SU-DHL-6 (cell line): Measurements from ENCODE around the gene MYOM1.
"Not testable (repeated sequence)": the region's sequence is repeated elsewhere in the genome, so short reads cannot be mapped to it uniquely, and the experiment has no call there.

Experiments used
- H2AFZ ChIP-seq: fragments of 200-600 bp; sonication (generic); 2 replicates; pipeline ENCODE4 v1.6.1; 2014; ENCODE audit warnings: low read depth, mild to moderate bottlenecking, moderate library complexity, mixed read lengths, antibody characterized with exemption, low read length; ENCODE audit not compliant: severe bottlenecking
- H3F3A ChIP-seq: fragments of 200-600 bp; shearing (Covaris generic); 2 replicates; pipeline ENCODE4 v1.6.0; 2016; ENCODE audit warnings: antibody characterized with exemption, mild to moderate bottlenecking; ENCODE audit not compliant: insufficient read depth
- H3K27ac ChIP-seq: fragments of 200-600 bp; sonication (generic); 2 replicates; pipeline ENCODE4 v1.5.1; 2016; ENCODE audit warnings: low read depth, mild to moderate bottlenecking, low read length, moderate library complexity, mixed read lengths
- H3K27me3 ChIP-seq: fragments of 200-600 bp; sonication (generic), shearing (Covaris generic); 2 replicates; pipeline ENCODE4 v1.6.0; 2014; ENCODE audit warnings: mild to moderate bottlenecking, low read length
- H3K36me3 ChIP-seq: fragments of 200-600 bp; sonication (generic); 2 replicates; pipeline ENCODE4 v1.6.1; 2014; ENCODE audit warnings: mild to moderate bottlenecking, low read length, mixed read lengths
- H3K4me2 ChIP-seq: fragments of 300-600, 200-600 bp; shearing (Covaris generic), sonication (generic); 2 replicates; pipeline ENCODE4 v1.6.0; 2014; ENCODE audit warnings: low read length, low read depth, mild to moderate bottlenecking; ENCODE audit not compliant: poor library complexity, severe bottlenecking
- H3K4me3 ChIP-seq: fragments of 200-600 bp; sonication (generic); 2 replicates; pipeline ENCODE4 v1.5.1; 2014; ENCODE audit warnings: antibody characterized with exemption, low read length, mild to moderate bottlenecking, mixed read lengths; ENCODE audit not compliant: insufficient read depth, poor library complexity, severe bottlenecking
- H3K79me2 ChIP-seq: fragments of 200-600 bp; sonication (generic); 2 replicates; pipeline ENCODE4 v1.6.1; 2014; ENCODE audit warnings: mild to moderate bottlenecking, low read length, moderate library complexity; ENCODE audit not compliant: insufficient read depth
- H3K9ac ChIP-seq: fragments of 200-600 bp; sonication (generic); 2 replicates; pipeline ENCODE4 v1.7.0; 2014; ENCODE audit warnings: mild to moderate bottlenecking, low read length
- H3K9me2 ChIP-seq: fragments of 200-600 bp; sonication (generic); replicated peaks from 2 replicates; pipeline ENCODE4 v1.6.1; 2014; ENCODE audit warnings: low read length; ENCODE audit not compliant: insufficient read depth
- H3K9me3 ChIP-seq: fragments of 200-600 bp; sonication (generic); 2 replicates; pipeline ENCODE4 v1.6.1; 2014; ENCODE audit warnings: low read length, mixed read lengths; ENCODE audit not compliant: insufficient read depth
- H4K20me1 ChIP-seq: fragments of 200-600 bp; sonication (generic); 2 replicates; pipeline ENCODE4 v1.6.1; 2014; ENCODE audit warnings: low read depth, mild to moderate bottlenecking, antibody characterized with exemption, low read length, moderate library complexity, mixed read lengths
- EZH2phosphoT487 ChIP-seq: fragments of 200-600 bp; sonication (generic), shearing (Covaris generic); conservative IDR thresholded peaks from 2 replicates; pipeline ENCODE4 v1.6.1; 2018; ENCODE audit warnings: mild to moderate bottlenecking, antibody characterized with exemption, low read length, moderate library complexity, mixed read lengths
- TF ChIP-seq, protein P1 (sequence below): fragments of 200-600 bp; sonication (generic); IDR thresholded peaks from one replicate; pipeline ENCODE4 v1.5.1; 2017; ENCODE audit warnings: antibody characterized with exemption, mild to moderate bottlenecking, low read length, moderate library complexity; ENCODE audit not compliant: insufficient read depth, poor library complexity, severe bottlenecking

Gene MYOM1

DNA sequence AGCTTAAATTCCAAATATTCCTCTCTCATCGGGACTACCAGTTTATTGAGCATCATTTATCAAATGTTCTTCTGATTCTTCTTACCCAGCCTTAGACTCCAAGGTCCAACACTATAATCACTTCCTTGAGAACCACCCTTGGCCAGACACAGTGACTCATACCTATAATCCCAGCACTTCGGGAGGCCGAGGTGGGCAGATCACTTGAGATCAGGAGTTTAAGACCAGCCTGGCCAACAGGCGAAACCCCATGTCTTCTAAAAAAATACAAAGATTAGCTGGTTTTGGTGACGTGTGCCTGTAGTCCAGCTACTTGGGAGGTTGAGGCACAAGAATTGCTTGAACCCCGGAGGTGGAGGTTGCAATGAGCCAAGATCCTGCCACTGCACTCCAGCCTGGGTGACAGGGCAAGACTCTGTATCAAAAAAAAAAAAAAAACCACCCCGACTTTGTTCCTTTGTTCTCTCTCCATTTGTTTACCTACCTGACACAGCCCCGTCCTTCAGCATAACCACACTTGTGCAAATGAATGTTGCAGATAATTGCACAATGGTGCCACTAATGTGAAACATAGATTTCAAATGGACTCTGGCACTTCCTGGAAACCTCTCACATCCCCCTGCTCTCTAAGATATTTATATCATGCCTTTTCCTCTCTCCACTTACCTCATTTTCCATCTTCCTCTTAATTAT lies 167.9 kb downstream of the MYOM1 start:
- H3K4me2 ChIP-seq, result no peak overlapping the region
- no peak overlapping the region for H3K9ac ChIP-seq
- H3K27ac ChIP-seq, result no peak overlapping the region
- H3K9me2 ChIP-seq, result no peaks in the 10 kb centered on the region
- no peaks in the 10 kb centered on the region for H3K36me3 ChIP-seq
- H3K4me3 ChIP-seq, result no peak overlapping the region
- H3K79me2 ChIP-seq, result no peaks in the 10 kb centered on the region
- H2AFZ ChIP-seq, result no peak overlapping the region
- no peaks in the 10 kb centered on the region for H3K9me3 ChIP-seq
- TF ChIP-seq, protein P1, sequence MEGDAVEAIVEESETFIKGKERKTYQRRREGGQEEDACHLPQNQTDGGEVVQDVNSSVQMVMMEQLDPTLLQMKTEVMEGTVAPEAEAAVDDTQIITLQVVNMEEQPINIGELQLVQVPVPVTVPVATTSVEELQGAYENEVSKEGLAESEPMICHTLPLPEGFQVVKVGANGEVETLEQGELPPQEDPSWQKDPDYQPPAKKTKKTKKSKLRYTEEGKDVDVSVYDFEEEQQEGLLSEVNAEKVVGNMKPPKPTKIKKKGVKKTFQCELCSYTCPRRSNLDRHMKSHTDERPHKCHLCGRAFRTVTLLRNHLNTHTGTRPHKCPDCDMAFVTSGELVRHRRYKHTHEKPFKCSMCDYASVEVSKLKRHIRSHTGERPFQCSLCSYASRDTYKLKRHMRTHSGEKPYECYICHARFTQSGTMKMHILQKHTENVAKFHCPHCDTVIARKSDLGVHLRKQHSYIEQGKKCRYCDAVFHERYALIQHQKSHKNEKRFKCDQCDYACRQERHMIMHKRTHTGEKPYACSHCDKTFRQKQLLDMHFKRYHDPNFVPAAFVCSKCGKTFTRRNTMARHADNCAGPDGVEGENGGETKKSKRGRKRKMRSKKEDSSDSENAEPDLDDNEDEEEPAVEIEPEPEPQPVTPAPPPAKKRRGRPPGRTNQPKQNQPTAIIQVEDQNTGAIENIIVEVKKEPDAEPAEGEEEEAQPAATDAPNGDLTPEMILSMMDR, result no peak
- TF ChIP-seq EZH2phosphoT487, result no peak
- no peaks in the 10 kb centered on the region for H3F3A ChIP-seq
- no peaks in the 10 kb centered on the region for H3K27me3 ChIP-seq
- no peaks in the 10 kb centered on the region for H4K20me1 ChIP-seq

- H3K36me3 ChIP-seq, H3K9me3 ChIP-seq, H3F3A ChIP-seq, H3K27me3 ChIP-seq, H3K79me2 ChIP-seq, H3K4me3 ChIP-seq, H4K20me1 ChIP-seq, H3K9ac ChIP-seq, H2AFZ ChIP-seq, H3K27ac ChIP-seq, H3K4me2 ChIP-seq, H3K9me2 ChIP-seq: not testable (repeated sequence)
These were observed 169.8 kb downstream of the MYOM1 start for GRCh38 chr18:3049897-3050454.

DNA sequence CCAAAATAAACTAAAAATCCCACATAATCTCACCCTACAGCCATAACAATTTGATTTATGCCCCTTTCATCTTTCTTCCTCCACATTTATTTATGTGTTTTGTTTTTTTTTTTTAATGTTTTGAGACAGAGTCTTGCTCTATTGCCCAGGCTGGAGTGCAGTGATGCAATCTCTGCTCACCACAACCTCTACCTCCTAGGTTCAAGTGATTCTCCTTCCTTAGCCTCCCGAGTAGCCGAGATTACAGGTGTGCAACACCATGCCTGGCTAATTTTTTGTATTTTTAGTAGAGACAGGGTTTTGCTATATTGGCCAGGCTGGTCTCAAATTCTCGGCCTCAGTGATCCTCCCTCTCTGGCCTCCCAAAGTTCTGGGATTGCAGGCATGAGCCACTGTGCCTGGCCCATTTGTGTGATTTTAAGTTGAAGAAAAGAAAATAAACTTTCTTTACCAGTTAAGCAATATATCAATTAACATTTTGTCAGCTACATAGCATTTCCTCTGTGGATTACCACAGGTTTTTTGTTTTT lies 170.9 kb downstream of the MYOM1 start:
- Histone ChIP-seq H3K79me2 (no peaks in the 10 kb centered on the region), H3K27ac (no peak overlapping the region), H3K4me2 (no peak overlapping the region), H2AFZ (no peak overlapping the region), H3K9me2 (no peaks in the 10 kb centered on the region), H4K20me1 (no peaks in the 10 kb centered on the region), H3K36me3 (no peaks in the 10 kb centered on the region), H3K4me3 (no peak overlapping the region), H3K9me3 (no peaks in the 10 kb centered on the region), H3K9ac (no peak overlapping the region), H3F3A (no peaks in the 10 kb centered on the region), H3K27me3 (no peaks in the 10 kb centered on the region)
- TF ChIP-seq, protein P1, result no peak
- TF ChIP-seq EZH2phosphoT487, result no peak

GRCh38 chr18:3048121-3048520 lies 171.6 kb downstream of the MYOM1 start:
- Histone ChIP-seq H3K9ac (no peak overlapping the region), H3F3A (no peaks in the 10 kb centered on the region), H3K27me3 (no peaks in the 10 kb centered on the region), H2AFZ (no peak overlapping the region), H4K20me1 (no peaks in the 10 kb centered on the region), H3K9me3 (no peaks in the 10 kb centered on the region), H3K79me2 (no peaks in the 10 kb centered on the region), H3K9me2 (no peaks in the 10 kb centered on the region), H3K4me2 (no peak overlapping the region), H3K36me3 (no peaks in the 10 kb centered on the region), H3K27ac (no peak overlapping the region), H3K4me3 (no peak overlapping the region)
- TF ChIP-seq, protein P1, result no peak
- no peak for TF ChIP-seq EZH2phosphoT487
